Spleen (tissue), 7 donors: ENCODE data around the gene ZNF285.

Experiments used
- POLR2AphosphoS5 ChIP-seq, 3 donors: sonication (generic); formaldehyde crosslinking; IDR thresholded peaks; one replicate each; pipeline ENCODE4 v1.5.1; 2017; ENCODE audit warnings: antibody characterized with exemption in 3 of 3
- TF ChIP-seq, protein P1 (sequence below), 11 experiments: fragments of 200-600 bp in 7 of 11; fragments of 450-650 bp in 4 of 11; sonication (generic) in 4 of 11; IDR thresholded peaks in 8 of 11; conservative IDR thresholded peaks in 3 of 11; 1 replicate in 7 of 11; 2 replicates in 4 of 11; pipeline versions ENCODE4 v1.4.0 to v1.8.0; 2016 to 2021; ENCODE audit warnings: antibody characterized with exemption in 11 of 11, inconsistent platforms in 4 of 11, mild to moderate bottlenecking in 1 of 11
- donor health status: DM: no; HTN: no; CAD: no; lungs with moderate emphysema.
- donor health status: DM: no; HTN: no; CAD: no.
- donor health status: DM: no; HTN: no; CAD: no.

DNA sequence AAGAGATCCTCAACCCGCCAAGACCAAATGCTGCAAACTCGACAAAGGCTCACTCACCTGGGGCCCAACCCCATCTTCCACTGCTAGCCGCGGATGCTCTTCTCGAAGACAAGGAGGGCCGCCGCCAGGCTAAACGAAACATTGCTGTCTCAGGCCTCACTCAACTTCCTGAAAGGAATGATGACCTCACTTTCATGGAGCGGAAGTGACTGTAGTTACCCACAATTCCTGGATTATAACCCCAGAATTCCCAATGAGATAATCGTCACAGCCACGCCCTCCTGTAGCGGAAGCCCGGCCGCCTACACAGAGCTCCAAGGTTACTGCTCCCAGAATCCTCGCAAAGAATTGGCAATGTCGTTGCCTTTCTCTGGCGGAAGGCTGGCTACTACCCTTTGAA is 34.4 kb downstream of the ZNF285 start:
- no peak for TF ChIP-seq POLR2AphosphoS5 (IDR thresholded peaks at IDR 0.05)
- TF ChIP-seq, protein P1, sequence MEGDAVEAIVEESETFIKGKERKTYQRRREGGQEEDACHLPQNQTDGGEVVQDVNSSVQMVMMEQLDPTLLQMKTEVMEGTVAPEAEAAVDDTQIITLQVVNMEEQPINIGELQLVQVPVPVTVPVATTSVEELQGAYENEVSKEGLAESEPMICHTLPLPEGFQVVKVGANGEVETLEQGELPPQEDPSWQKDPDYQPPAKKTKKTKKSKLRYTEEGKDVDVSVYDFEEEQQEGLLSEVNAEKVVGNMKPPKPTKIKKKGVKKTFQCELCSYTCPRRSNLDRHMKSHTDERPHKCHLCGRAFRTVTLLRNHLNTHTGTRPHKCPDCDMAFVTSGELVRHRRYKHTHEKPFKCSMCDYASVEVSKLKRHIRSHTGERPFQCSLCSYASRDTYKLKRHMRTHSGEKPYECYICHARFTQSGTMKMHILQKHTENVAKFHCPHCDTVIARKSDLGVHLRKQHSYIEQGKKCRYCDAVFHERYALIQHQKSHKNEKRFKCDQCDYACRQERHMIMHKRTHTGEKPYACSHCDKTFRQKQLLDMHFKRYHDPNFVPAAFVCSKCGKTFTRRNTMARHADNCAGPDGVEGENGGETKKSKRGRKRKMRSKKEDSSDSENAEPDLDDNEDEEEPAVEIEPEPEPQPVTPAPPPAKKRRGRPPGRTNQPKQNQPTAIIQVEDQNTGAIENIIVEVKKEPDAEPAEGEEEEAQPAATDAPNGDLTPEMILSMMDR (IDR thresholded peaks at IDR 0.05 in 8 of 11, conservative IDR thresholded peaks at IDR 0.05 in 3 of 11): no peak
